Activated CD8-positive, alpha-beta T cell treated with anti-CD3 and anti-CD28 coated beads for 36 hours (primary cell): ENCODE data around the gene PPP1R1C. TPM values are rescaled to one million over a fixed set of nuclear protein-coding genes. Genes with fewer than 3 reads are reported as not detected.

ENCODE experiments used
- ATAC-seq: fragments of 200-7000 bp; cut with Tn5 transposase; one replicate; pipeline ENCODE4 v1.10.0; 2021; ENCODE audit warnings: mild to moderate bottlenecking, moderate library complexity
- CTCF ChIA-PET: fragments of 350-600 bp; sonication (Branson Sonifier 250); formaldehyde crosslinking; loops from one replicate; lab custom pipeline; 2021; ENCODE audit warnings: antibody characterized with exemption; lab: Charles Lee
- POLR2A ChIA-PET: fragments of 350-600 bp; sonication (Branson Sonifier 250); formaldehyde crosslinking; loops from one replicate; lab custom pipeline; 2021; ENCODE audit warnings: antibody characterized with exemption; lab: Charles Lee
- DNase-seq: peaks from one replicate; pipeline ENCODE4 v3.0.0-alpha.2; 2020
- H3K27ac Mint-ChIP-seq: one replicate; pipeline ENCODE4 v1.8.0; 2021; ENCODE audit warnings: mild to moderate bottlenecking, mixed read lengths
- H3K27me3 Mint-ChIP-seq: one replicate; pipeline ENCODE4 v1.8.0; 2021; ENCODE audit warnings: mixed read lengths
- H3K36me3 Mint-ChIP-seq: one replicate; pipeline ENCODE4 v1.8.0; 2021; ENCODE audit warnings: low read depth, mixed read lengths
- H3K4me1 Mint-ChIP-seq: one replicate; pipeline ENCODE4 v1.8.0; 2021; ENCODE audit warnings: low read depth, mixed read lengths
- H3K4me3 Mint-ChIP-seq: one replicate; pipeline ENCODE4 v1.8.0; 2021; ENCODE audit warnings: mild to moderate bottlenecking, moderate library complexity, mixed read lengths
- H3K9me3 Mint-ChIP-seq: one replicate; pipeline ENCODE4 v1.8.0; 2021; ENCODE audit warnings: mixed read lengths
- intact Hi-C: fragments of 100-400 bp; cut with micrococcal nuclease; formaldehyde crosslinking; loops from one replicate; pipeline ENCODE4 v1.10.0; 2022
- total RNA-seq, 2 experiments: library from RNA; stranded (reverse); gene quantifications; one replicate each; pipeline ENCODE4 v1.2.3, GENCODE V29; 2021
- TF ChIP-seq, protein P1 (sequence below): fragments of 200-600 bp; IDR thresholded peaks from one replicate; pipeline ENCODE4 v1.8.0; 2022; ENCODE audit warnings: antibody characterized with exemption, mild to moderate bottlenecking

The PPP1R1C gene
- total RNA-seq, 2 experiments from 2014 or later = not detected

DNA sequence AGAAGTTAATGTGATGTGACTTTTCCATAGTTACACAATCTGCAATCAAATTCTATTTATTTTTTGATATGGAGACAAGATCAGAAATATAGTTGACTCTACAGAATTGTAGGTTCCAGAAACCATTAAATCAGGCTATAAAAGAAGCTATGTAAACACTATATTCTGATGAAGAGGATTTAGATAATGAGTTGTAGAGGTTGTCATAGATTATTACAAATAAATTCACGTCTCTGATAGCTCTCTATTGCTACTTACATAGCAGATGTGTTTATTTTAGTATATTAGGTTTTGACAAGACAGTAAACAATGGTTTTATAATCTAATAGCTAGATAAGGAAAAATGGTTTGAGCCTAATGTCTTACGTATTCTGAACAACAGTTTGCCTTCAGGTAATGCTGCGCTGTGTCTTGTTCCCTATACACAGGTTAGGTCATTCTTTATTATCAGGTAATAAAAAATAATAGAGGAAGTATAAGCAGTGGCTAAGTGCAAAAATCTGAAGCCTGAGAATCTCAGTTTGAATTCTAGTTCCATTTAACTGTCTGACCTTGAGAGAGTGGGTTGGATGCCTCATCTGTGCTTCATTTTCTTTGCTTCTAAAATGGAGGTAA lies 93.4 kb downstream of the PPP1R1C start:
- TF ChIP-seq, protein P1, sequence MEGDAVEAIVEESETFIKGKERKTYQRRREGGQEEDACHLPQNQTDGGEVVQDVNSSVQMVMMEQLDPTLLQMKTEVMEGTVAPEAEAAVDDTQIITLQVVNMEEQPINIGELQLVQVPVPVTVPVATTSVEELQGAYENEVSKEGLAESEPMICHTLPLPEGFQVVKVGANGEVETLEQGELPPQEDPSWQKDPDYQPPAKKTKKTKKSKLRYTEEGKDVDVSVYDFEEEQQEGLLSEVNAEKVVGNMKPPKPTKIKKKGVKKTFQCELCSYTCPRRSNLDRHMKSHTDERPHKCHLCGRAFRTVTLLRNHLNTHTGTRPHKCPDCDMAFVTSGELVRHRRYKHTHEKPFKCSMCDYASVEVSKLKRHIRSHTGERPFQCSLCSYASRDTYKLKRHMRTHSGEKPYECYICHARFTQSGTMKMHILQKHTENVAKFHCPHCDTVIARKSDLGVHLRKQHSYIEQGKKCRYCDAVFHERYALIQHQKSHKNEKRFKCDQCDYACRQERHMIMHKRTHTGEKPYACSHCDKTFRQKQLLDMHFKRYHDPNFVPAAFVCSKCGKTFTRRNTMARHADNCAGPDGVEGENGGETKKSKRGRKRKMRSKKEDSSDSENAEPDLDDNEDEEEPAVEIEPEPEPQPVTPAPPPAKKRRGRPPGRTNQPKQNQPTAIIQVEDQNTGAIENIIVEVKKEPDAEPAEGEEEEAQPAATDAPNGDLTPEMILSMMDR = no peak
- Mint-ChIP-seq H3K4me3 (no peak overlapping the region), H3K27me3 (peaks cover 3% of the 10 kb centered on the region), H3K9me3 (no peaks in the 10 kb centered on the region), H3K27ac (no peak overlapping the region), H3K36me3 (no peaks in the 10 kb centered on the region), H3K4me1 (no peaks in the 10 kb centered on the region)
- ChIA-PET POLR2A (no interaction called here), CTCF (interaction anchor here (1.8 to 2.4 kb wide), 2 partner anchors 108 to 338 kb away, joined by 6 to 21 read pairs; no protein-coding TSS in a partner anchor)
- ATAC-seq = no peak
- DNase-seq = no peak
- intact Hi-C loops = loop anchor here (5.0 kb wide), 1 partner anchor 337 kb away; no protein-coding TSS in a partner anchor

DNA sequence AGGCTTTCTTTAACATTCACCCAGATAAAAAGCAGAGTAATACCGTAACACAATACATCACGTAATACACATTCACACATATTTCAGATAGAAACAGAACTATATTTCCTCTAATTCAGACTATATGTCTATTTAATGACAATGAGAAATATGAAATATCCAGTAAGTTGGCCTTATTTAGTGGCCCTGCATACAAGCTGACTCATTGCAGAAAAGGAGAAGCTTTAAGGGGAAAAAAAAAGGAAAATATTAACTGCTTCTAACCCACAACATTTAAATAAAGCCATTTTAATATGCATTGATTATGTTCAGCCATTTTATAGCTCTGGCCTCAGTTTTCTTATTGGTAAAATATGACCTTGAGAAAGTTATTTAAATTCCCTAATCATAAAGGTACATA lies 94.8 kb downstream of the PPP1R1C start:
- no peak overlapping the region for H3K27ac Mint-ChIP-seq
- H3K4me3 Mint-ChIP-seq = no peak overlapping the region
- ChIA-PET CTCF (no interaction called here), POLR2A (no interaction called here)
- H3K9me3 Mint-ChIP-seq = no peaks in the 10 kb centered on the region
- DNase-seq (no peak), ATAC-seq (no peak)
- intact Hi-C loops = no loop called here
- no peaks in the 10 kb centered on the region for H3K4me1 Mint-ChIP-seq
- H3K27me3 Mint-ChIP-seq = peaks cover 1% of the 10 kb centered on the region
- no peaks in the 10 kb centered on the region for H3K36me3 Mint-ChIP-seq
- TF ChIP-seq, protein P1 = no peak

DNA sequence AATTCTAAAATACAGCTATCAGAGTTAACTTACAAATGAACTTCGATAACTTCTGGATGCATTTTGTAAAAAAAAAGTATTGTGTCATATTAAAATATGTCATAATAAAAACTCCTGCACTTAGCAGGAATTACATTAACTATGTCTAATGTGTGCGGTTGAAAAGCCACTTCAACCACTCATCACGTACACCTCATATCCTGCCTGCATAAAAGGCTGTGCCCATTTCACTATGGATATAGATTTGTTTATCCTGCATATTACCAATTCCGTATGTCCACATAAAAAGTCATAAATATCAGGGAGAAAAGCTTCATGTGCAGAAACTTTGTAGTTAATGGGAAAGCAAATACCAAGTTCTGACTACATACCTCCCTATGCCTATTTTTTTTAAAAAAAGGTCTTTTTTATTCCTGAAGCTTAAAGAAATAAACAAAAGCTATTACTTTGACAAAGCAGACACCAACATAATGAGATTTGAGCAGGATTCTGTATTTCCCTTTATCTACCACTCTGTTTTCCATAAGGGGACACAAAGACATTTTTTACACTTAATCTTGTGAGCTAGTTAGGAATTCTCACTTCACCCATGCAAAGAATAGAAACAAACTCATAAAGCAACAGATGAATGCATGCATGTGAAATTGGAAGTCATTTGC lies 96.1 kb downstream of the PPP1R1C start:
- POLR2A ChIA-PET = no interaction called here
- Mint-ChIP-seq H3K9me3 (no peaks in the 10 kb centered on the region), H3K27me3 (peaks cover 1% of the 10 kb centered on the region), H3K4me3 (no peak overlapping the region), H3K36me3 (no peaks in the 10 kb centered on the region), H3K27ac (no peak overlapping the region), H3K4me1 (no peaks in the 10 kb centered on the region)
- intact Hi-C loops = no loop called here
- ATAC-seq = no peak
- CTCF ChIA-PET = interaction anchor here (1.3 kb wide), 1 partner anchor 127 kb away, joined by 5 read pairs; no protein-coding TSS in a partner anchor
- no peak for DNase-seq
- TF ChIP-seq, protein P1 = no peak

GRCh38 chr2:182088681-182089320 lies 103.1 kb downstream of the PPP1R1C start:
- POLR2A ChIA-PET = no interaction called here
- Mint-ChIP-seq H3K36me3 (no peaks in the 10 kb centered on the region), H3K4me1 (no peaks in the 10 kb centered on the region), H3K27ac (no peak overlapping the region), H3K27me3 (peaks cover 6% of the 10 kb centered on the region), H3K9me3 (no peaks in the 10 kb centered on the region), H3K4me3 (no peak overlapping the region)
- intact Hi-C loops = no loop called here
- no peak for DNase-seq
- no peak for ATAC-seq
- TF ChIP-seq, protein P1 = no peak
- CTCF ChIA-PET = interaction anchor here (2.4 kb wide), 1 partner anchor 11 kb away, joined by 13 read pairs; no protein-coding TSS in a partner anchor

GRCh38 chr2:182090486-182090885 lies 104.8 kb downstream of the PPP1R1C start:
- no peak overlapping the region for H3K4me3 Mint-ChIP-seq
- no peak for DNase-seq
- H3K27me3 Mint-ChIP-seq = peaks cover 6% of the 10 kb centered on the region
- no peak for ATAC-seq
- no peaks in the 10 kb centered on the region for H3K4me1 Mint-ChIP-seq
- CTCF ChIA-PET = no interaction called here
- H3K9me3 Mint-ChIP-seq = no peaks in the 10 kb centered on the region
- TF ChIP-seq, protein P1 = no peak
- no peak overlapping the region for H3K27ac Mint-ChIP-seq
- POLR2A ChIA-PET = no interaction called here
- H3K36me3 Mint-ChIP-seq = no peaks in the 10 kb centered on the region
- intact Hi-C loops = no loop called here
